Erythroblast (primary cell): Measurements from ENCODE around the gene HSDL1.

Experiments used
- GATA1 ChIP-seq: IDR thresholded peaks from 2 replicates; pipeline ENCODE4 v1.6.1; 2011; ENCODE audit warnings: low read depth, mild to moderate bottlenecking, control low read depth, low read length, moderate library complexity
- POLR2A ChIP-seq: IDR thresholded peaks from 2 replicates; pipeline ENCODE4 v1.6.1; 2011; ENCODE audit warnings: mild to moderate bottlenecking, low read length

- TF ChIP-seq POLR2A (no peak), GATA1 (no peak)
These were observed 35.7 kb upstream of the HSDL1 start for GRCh38 chr16:84180519-84181140.
